Measurements from ENCODE around the gene GLDC. TPM values are rescaled to one million over a fixed set of nuclear protein-coding genes. Genes with fewer than 3 reads are reported as not detected.

Gene GLDC
- total and polyA plus RNA-seq, 4 donors, result 26.7 to 102 (median 59.3) TPM

DNA sequence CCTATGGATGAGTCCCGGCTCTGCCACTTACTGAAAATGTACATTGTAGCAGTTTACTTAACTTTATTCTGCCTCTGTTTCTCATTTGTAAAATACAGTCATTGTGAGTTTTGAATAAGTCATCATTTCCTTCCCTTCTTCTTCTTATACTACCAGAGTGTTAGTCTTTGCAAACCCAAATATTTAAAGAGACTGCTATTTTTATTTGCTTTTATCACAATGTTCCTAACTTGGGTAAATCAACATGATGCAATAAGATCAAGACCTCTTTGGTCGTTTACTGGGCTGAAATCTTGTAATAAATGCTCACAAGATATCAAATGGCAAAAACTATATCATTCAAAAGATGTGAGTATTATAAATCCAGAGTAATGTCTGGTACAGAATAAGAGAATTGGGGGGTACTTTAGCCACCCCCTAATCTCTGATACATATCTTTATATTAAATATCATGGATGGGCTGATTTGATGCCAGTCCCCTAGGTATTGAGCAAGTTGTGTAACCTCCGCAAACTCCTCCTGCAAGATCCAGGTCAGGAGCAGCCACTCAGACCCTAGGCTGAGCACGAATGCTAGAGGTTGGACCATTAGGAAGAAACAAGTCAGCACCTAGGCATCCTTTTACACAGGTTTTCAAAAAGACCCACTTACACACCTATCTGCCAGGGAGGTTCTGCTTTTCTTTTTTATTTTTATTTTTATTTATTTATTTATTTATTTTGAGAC is 13.3 kb upstream of the GLDC start:
- no peak overlapping the region for H3K4me3 ChIP-seq (ENCODE audit: low read depth in 1 of 3, low read length in 3 of 3)
- no peaks in the 10 kb centered on the region for H3K27me3 ChIP-seq (ENCODE audit: control insufficient read depth in 4 of 4, insufficient read depth in 4 of 4, low read length in 3 of 4)
- 32% methylated on average over 4 of the region's 4 CpGs for WGBS
- H3K27ac ChIP-seq (ENCODE audit: low read depth in 1 of 2, low read length in 2 of 2), result peak overlapping the region; percentile 55 to 57
- no peaks in the 10 kb centered on the region for H3K9me3 ChIP-seq (ENCODE audit: control insufficient read depth in 4 of 4, low read length in 3 of 4)
- no peak overlapping the region for H3K9ac ChIP-seq (ENCODE audit: low read depth in 1 of 2, low read length in 2 of 2)
- H3K36me3 ChIP-seq (ENCODE audit: control insufficient read depth in 4 of 4, insufficient read depth in 3 of 4, low read depth in 1 of 4, low read length in 3 of 4), result no peaks in the 10 kb centered on the region
- no peak for DNase-seq (ENCODE audit: low spot score)
- TF ChIP-seq RAD21 (IDR thresholded peaks at IDR 0.05) (peak in 1 of 2 donors; percentile 16), TAF1 (conservative IDR thresholded peaks at IDR 0.05) (no peak), HNF4G (IDR thresholded peaks at IDR 0.05) (no peak), GABPA (IDR thresholded peaks at IDR 0.05 in 1 of 2, conservative IDR thresholded peaks at IDR 0.05 in 1 of 2) (no peak), SP1 (IDR thresholded peaks at IDR 0.05) (no peak), JUND (IDR thresholded peaks at IDR 0.05) (peak in 1 of 2 donors; percentile 75), EGR1 (IDR thresholded peaks at IDR 0.05; ENCODE audit: low read depth in 2 of 2) (no peak), NR2F2 (IDR thresholded peaks at IDR 0.05) (no peak), RXRA (IDR thresholded peaks at IDR 0.05) (peak; percentile 16 to 79), YY1 (IDR thresholded peaks at IDR 0.05) (peak; percentile 55), HNF4A (conservative IDR thresholded peaks at IDR 0.05) (peak; percentile 46 to 79), FOXA2 (IDR thresholded peaks at IDR 0.05) (peak; percentile 80), FOXA1 (IDR thresholded peaks at IDR 0.05) (peak; percentile 23)
- TF ChIP-seq, protein P1, sequence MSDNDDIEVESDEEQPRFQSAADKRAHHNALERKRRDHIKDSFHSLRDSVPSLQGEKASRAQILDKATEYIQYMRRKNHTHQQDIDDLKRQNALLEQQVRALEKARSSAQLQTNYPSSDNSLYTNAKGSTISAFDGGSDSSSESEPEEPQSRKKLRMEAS (IDR thresholded peaks at IDR 0.05), result peak; percentile 46
- TF ChIP-seq, protein P2, sequence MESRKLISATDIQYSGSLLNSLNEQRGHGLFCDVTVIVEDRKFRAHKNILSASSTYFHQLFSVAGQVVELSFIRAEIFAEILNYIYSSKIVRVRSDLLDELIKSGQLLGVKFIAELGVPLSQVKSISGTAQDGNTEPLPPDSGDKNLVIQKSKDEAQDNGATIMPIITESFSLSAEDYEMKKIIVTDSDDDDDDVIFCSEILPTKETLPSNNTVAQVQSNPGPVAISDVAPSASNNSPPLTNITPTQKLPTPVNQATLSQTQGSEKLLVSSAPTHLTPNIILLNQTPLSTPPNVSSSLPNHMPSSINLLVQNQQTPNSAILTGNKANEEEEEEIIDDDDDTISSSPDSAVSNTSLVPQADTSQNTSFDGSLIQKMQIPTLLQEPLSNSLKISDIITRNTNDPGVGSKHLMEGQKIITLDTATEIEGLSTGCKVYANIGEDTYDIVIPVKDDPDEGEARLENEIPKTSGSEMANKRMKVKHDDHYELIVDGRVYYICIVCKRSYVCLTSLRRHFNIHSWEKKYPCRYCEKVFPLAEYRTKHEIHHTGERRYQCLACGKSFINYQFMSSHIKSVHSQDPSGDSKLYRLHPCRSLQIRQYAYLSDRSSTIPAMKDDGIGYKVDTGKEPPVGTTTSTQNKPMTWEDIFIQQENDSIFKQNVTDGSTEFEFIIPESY (IDR thresholded peaks at IDR 0.05), result peak; percentile 47
- TF ChIP-seq, protein P3, sequence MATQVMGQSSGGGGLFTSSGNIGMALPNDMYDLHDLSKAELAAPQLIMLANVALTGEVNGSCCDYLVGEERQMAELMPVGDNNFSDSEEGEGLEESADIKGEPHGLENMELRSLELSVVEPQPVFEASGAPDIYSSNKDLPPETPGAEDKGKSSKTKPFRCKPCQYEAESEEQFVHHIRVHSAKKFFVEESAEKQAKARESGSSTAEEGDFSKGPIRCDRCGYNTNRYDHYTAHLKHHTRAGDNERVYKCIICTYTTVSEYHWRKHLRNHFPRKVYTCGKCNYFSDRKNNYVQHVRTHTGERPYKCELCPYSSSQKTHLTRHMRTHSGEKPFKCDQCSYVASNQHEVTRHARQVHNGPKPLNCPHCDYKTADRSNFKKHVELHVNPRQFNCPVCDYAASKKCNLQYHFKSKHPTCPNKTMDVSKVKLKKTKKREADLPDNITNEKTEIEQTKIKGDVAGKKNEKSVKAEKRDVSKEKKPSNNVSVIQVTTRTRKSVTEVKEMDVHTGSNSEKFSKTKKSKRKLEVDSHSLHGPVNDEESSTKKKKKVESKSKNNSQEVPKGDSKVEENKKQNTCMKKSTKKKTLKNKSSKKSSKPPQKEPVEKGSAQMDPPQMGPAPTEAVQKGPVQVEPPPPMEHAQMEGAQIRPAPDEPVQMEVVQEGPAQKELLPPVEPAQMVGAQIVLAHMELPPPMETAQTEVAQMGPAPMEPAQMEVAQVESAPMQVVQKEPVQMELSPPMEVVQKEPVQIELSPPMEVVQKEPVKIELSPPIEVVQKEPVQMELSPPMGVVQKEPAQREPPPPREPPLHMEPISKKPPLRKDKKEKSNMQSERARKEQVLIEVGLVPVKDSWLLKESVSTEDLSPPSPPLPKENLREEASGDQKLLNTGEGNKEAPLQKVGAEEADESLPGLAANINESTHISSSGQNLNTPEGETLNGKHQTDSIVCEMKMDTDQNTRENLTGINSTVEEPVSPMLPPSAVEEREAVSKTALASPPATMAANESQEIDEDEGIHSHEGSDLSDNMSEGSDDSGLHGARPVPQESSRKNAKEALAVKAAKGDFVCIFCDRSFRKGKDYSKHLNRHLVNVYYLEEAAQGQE (IDR thresholded peaks at IDR 0.05), result no peak
- TF ChIP-seq, protein P4, sequence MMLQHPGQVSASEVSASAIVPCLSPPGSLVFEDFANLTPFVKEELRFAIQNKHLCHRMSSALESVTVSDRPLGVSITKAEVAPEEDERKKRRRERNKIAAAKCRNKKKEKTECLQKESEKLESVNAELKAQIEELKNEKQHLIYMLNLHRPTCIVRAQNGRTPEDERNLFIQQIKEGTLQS (IDR thresholded peaks at IDR 0.05), result no peak
- TF ChIP-seq, protein P5, sequence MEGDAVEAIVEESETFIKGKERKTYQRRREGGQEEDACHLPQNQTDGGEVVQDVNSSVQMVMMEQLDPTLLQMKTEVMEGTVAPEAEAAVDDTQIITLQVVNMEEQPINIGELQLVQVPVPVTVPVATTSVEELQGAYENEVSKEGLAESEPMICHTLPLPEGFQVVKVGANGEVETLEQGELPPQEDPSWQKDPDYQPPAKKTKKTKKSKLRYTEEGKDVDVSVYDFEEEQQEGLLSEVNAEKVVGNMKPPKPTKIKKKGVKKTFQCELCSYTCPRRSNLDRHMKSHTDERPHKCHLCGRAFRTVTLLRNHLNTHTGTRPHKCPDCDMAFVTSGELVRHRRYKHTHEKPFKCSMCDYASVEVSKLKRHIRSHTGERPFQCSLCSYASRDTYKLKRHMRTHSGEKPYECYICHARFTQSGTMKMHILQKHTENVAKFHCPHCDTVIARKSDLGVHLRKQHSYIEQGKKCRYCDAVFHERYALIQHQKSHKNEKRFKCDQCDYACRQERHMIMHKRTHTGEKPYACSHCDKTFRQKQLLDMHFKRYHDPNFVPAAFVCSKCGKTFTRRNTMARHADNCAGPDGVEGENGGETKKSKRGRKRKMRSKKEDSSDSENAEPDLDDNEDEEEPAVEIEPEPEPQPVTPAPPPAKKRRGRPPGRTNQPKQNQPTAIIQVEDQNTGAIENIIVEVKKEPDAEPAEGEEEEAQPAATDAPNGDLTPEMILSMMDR (IDR thresholded peaks at IDR 0.05; ENCODE audit: low read depth, low read length, missing input control), result no peak
- H3K4me1 ChIP-seq (ENCODE audit: control insufficient read depth in 4 of 4, insufficient read depth in 4 of 4, low read length in 3 of 4), result peaks cover 8 to 37% (median 31%) of the 10 kb centered on the region in 4 donors

Data from liver (tissue), 9 donors.